ENCODE results near the gene SYNPR.

DNA sequence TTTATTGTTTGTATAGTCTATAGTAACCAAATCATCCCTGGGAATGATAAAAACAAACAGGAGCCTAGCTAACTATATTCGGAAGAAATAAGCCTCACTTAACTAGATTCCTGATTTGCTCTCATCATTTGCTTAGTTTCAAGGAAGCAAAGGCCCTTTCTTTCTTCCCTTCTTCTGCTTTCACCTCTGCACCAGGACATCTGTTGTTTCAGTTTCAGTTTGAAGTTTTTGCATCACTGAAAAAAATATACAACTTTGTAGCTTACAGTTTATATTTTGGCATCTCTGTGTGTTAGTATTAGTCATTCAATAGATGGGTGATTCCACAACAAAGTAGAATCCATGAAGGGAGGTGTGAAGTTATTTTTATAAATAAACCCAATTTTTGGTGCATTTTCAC lies 260.8 kb downstream of the SYNPR start:
- TF ChIP-seq CTCF (IDR thresholded peaks at IDR 0.05) (no peak), POLR2A (IDR thresholded peaks at IDR 0.05) (no peak), POLR2AphosphoS5 (IDR thresholded peaks at IDR 0.05) (no peak), EP300 (IDR thresholded peaks at IDR 0.05) (no peak)
